OCI-LY7 (cell line): ENCODE measurements around the gene C6orf132.

ENCODE experiments used
- EZH2phosphoT487 ChIP-seq: fragments of 200-600 bp; sonication (generic); IDR thresholded peaks from 2 replicates; pipeline ENCODE4 v1.6.1; 2018; ENCODE audit warnings: low read depth, borderline replicate concordance, mild to moderate bottlenecking, mixed run types, antibody characterized with exemption, low read length, moderate library complexity, mixed read lengths
- TF ChIP-seq, protein P1 (sequence below): fragments of 200-600 bp; sonication (generic); conservative IDR thresholded peaks from 2 replicates; pipeline ENCODE4 v1.5.1; 2014; ENCODE audit warnings: mild to moderate bottlenecking, antibody characterized with exemption, low read length, moderate library complexity, mixed read lengths

DNA sequence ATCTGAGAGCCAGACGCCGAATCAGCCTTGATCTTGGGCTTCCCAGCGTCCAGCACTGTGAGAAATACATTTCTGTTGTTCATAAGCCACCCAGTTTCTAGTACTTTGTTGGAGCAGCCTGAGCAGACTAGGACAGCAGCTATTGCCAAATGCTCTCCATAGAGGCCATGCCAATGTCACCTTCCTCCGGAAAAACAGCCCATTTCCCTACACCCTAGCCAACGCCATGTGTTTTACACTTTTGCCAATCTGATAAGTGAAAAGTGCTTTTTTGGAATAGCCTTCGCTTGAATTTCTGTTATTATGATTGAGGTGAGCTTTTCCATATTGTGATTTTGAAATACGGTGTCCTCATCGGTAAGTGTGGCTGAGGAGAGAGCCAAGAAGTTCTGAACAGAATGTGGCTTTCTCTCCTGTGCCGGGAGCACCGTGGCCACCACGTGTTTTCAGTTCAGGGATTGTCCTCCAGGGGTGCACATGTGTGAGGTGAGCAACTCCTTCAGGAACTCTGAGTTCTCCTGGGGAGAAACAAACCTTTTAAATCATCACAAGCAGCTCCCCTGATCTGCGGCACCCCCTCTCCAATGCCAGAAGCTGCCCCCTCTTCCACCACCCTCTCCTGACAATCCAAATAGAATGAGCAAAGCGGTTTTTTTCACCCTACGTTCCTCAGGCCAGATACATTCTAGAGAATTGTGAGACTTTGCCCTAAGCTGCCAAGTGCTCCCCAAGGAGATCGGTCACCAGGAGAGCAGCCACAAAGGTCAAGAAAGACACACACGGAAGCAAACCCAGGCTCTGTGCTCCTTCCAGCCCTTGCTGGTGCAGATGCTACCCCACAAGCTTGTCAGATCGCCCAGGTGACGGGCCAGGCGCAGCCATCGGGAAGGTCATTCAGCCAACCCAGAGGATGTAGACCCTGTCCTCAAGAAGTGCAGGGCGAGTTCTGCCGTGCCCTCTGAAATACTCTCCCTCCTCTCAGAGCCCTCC lies 56.1 kb downstream of the C6orf132 start:
- TF ChIP-seq, protein P1, sequence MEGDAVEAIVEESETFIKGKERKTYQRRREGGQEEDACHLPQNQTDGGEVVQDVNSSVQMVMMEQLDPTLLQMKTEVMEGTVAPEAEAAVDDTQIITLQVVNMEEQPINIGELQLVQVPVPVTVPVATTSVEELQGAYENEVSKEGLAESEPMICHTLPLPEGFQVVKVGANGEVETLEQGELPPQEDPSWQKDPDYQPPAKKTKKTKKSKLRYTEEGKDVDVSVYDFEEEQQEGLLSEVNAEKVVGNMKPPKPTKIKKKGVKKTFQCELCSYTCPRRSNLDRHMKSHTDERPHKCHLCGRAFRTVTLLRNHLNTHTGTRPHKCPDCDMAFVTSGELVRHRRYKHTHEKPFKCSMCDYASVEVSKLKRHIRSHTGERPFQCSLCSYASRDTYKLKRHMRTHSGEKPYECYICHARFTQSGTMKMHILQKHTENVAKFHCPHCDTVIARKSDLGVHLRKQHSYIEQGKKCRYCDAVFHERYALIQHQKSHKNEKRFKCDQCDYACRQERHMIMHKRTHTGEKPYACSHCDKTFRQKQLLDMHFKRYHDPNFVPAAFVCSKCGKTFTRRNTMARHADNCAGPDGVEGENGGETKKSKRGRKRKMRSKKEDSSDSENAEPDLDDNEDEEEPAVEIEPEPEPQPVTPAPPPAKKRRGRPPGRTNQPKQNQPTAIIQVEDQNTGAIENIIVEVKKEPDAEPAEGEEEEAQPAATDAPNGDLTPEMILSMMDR, result 0 out of 2 replicates have a peak, but pooled peaks have one; percentile 12
- no peak for TF ChIP-seq EZH2phosphoT487
